Stimulated activated naive CD4-positive, alpha-beta T cell treated with Interleukin-2 at 50 U/mL for 16 hours (primary cell): ENCODE results near the gene ZNF324.
"Not testable (repeated sequence)": the region's sequence is repeated elsewhere in the genome, so short reads cannot be mapped to it uniquely, and the experiment has no call there.

ENCODE experiments used
- DNase-seq: peaks from one replicate; lab custom pipeline; 2025; lab: John Stamatoyannopoulos, UW

Gene ZNF324

GRCh38 chr19:58471736-58472135 lies 4.9 kb downstream of the ZNF324 start:
- DNase-seq, result no peak

- DNase-seq, result no peak
These were observed 6.9 kb downstream of the ZNF324 start for GRCh38 chr19:58473775-58474174.

DNA sequence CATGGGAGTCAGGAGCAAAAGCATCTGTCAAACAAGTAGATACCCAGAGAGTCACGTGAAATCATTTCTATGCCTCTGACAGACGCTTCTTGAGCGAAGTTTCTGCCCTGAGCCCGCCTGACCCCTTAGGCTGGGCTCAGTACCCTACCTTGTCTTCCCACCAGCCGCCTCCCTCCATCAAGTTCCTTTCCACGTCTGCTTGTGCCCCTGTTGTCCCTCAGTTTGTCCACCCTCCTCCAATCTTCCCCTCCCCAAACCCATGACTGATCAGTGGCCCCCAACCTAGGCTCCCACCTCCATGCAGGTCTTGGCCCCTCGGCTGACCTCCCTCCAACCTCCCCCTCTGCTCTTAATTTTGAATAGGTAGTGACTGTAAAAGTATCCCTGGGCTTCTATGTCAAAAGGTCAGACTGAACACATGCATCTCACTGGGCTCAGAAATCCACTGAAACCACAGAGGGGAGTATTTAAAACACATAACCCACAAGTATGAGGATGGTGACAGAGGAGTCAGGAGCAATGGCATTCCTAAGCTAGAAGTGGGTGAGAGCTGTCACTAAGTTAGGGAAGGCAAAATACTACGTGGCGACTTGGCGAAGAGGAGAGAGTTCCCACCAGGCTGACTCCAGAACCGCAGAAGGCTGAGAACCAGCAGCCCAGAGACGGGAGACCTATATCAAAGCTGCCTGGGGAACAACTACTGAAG lies 7.6 kb downstream of the ZNF324 start:
- no peak for DNase-seq

GRCh38 chr19:58474997-58475713 lies 8.3 kb downstream of the ZNF324 start:
- no peak for DNase-seq

- peak; percentile 96 for DNase-seq
These were observed 9.0 kb downstream of the ZNF324 start, which contains the start of gene ZNF446 for GRCh38 chr19:58475714-58476497. Gene ZNF446, plus strand, starts transcription at chr19:58476352. Its CDS starts 867 bp downstream, at chr19:58477219.

DNA sequence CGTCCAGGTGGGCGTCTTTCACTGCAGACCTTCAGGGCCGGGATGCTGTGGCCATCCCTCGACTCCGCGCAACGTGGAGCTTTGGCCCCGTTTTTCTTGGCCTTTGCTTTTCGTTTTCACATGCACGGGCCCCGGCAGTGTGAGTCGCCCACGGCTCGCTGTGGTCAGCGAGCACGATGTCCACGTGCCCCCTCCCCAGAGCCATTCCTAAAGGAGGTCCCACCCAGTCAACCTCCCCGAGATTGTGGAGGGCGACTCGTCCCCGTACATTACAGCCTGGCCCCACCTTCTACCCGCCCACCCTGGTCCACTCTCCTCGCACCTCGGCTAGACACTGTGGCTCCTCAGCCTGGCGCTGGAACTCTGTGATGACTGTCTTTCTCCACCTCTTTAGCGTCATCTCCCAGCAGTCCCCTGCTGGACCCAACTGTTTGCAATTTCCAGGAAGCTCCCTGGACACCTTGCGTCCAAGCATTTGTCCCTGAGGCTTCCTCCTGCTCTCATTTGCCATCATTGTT lies 9.7 kb downstream of the ZNF324 start:
- DNase-seq, result no peak

- no peak for DNase-seq
These were observed 10.2 kb downstream of the ZNF324 start for GRCh38 chr19:58477130-58477529.

GRCh38 chr19:58477871-58478270 lies 11.0 kb downstream of the ZNF324 start:
- DNase-seq, result no peak

- DNase-seq, result no peak
These were observed 12.4 kb downstream of the ZNF324 start for GRCh38 chr19:58479303-58479702.

DNA sequence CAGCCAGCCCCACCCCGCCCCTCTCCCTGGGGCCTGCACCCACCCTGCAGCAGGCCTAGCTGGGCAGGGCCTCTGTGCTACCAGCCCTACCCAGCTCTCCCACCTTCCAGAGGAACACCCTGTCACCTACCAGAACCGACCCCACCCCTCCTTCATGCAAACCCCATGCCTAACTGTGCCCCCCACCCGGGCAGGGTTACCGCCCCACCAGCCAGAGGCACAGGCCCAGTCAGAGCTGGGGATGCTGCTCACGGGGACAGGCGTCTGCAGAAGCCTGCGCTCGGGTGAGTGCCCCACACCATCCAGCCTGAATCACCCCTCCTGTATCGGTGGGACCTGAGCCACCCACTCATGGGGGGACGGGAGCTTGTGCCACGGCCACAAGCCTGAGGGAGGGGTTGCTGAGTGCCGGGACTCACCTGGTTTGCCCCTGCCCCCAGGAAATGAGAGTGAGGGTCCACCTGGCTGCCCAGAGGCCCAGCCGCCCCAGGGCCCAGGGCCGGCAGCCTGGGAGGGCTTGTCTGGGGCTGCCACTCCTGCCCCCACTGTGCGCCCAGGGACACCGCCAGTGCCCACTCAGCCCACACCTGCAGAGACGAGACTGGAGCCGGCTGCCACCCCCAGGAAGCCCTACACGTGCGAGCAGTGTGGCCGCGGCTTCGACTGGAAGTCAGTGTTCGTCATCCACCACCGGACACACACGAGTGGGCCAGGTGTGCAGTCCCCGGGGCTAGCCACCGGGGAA lies 13.0 kb downstream of the ZNF324 start:
- DNase-seq, result no peak

DNA sequence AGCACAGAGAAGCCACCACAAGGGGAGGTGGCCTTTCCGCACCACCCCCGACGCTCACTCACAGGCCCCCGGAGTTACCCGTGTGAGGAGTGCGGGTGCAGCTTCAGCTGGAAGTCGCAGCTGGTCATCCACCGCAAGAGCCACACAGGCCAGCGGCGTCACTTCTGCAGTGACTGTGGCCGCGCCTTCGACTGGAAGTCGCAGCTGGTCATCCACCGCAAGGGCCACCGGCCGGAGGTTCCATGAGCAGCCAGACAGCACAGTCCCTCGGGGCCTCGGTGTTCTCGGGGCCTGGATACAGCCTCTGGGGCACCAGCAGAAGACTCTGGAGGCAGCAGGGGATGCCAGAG lies 13.6 kb downstream of the ZNF324 start:
- no peak for DNase-seq

DNA sequence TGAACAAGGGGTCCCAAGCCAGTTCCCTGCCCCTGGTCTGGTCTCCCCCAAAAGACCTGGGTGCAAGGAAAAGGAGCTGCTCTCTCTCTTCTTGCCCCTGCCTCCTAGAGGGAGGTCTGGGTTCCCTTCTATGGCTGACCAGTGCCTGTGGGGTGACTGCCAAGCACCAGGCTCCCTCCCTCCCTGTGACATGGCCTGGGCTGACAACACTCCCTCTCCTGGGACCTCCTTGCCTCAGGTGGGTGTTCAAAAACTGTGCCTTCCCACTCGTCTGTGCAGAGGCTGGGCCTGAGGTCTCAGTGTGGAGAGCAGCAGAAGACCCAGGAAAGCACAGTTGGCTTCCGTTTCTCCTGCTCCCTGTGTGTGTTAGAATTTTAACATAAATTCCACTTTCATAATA lies 14.0 kb downstream of the ZNF324 start:
- DNase-seq, result no peak

GRCh38 chr19:58482372-58482771 lies 15.5 kb downstream of the ZNF324 start:
- no peak for DNase-seq

DNA sequence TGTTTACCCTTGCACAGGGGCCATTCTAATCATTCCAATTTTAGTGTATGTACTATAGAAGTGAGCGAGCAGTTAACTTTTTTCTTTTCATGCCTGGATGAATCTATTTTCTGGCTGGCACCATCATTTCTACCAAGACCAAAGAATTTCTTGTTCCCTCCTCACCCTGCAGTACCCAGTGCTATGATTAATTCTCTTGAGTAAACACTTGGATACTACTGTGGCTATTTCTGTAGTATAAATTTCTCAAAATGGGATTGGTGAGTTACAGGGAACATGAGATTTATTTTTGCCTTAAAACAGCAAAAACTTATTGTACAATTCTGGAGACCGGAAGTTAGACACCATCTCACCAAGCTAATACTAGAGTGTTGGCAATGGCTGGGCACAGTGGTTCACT lies 16.9 kb downstream of the ZNF324 start:
- no peak for DNase-seq

DNA sequence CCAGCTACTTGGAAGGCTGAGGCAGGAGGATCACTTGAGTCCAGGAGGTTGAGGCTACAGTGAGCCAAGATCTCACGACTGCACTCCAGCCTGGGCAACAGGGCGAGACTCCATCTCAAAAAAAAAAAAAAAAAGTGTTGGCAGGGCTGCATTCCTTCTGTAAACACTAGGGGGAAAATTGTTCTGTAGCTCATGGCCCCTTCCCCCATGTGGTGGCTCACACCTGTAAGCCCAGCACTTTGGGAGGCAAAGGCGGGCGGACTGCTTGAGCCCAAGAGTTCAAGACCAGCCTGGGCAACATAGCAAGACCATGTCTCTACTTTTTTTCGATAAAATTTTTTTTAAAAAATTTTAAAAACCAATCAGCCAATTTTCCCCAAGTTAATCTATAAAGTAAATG lies 17.5 kb downstream of the ZNF324 start:
- DNase-seq, result not testable (repeated sequence)

DNA sequence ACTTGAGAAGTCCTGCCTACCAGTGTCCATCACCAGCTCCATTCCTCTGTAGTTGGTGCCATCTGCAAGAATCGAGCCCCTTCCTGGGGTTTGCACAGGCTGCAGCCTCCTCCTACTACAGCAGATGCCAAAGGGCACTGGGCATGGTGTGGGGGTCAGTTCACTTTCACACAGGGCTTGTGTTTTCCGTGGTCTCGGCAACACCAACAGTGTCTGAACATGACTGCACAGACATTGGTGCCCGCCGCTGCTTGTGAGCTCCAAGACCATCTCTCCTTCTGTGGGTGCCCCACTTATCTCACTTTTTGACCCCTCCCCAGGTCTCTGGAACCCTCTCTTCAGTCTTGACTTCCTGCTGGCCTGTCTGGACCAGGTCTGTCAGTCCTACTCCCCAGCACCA lies 24.5 kb downstream of the ZNF324 start:
- DNase-seq, result no peak

DNA sequence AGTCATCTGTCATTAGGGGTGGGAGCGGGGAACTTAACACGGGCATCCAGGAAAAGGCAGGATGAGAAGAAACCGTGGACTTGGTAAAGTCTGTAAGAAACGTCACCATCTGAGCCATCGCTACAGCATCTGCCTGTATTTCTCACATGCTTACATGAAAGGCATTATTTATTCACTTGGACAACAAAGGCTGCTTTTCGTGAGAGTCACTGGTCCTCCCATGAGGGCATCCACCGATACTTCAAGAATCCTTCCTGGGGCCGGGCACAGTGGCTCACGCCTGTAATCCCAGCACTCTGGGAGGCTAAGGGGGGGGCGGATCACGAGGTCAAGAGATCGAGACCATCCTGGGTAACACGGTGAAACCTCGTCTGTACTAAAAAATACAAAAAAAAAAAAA lies 25.4 kb downstream of the ZNF324 start:
- DNase-seq, result no peak

DNA sequence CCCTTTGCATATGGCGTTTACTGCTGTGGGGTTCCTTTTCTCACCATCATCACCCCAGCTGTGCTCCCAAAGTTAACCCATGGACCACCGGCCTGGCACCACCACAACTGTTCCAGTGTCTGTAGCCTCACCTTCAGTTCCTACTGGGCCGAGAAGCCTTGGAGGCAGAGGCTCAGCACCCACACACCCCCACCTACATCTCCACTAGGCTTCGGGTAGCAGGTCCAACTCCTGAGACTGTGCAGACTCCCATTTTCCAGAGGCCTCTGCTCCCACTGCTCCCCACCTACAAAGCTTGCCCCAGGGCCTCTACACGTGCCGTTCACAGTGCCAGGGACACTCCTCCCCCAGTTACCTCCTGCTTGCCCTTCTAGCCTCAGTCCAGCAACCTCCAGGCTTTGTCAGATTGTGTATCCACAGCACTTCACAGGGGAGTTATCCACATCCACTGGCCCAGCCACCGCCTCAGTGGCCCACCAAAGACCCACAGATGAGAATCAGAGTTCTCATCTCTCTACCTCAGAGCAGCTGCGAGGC lies 30.8 kb downstream of the ZNF324 start:
- no peak for DNase-seq

DNA sequence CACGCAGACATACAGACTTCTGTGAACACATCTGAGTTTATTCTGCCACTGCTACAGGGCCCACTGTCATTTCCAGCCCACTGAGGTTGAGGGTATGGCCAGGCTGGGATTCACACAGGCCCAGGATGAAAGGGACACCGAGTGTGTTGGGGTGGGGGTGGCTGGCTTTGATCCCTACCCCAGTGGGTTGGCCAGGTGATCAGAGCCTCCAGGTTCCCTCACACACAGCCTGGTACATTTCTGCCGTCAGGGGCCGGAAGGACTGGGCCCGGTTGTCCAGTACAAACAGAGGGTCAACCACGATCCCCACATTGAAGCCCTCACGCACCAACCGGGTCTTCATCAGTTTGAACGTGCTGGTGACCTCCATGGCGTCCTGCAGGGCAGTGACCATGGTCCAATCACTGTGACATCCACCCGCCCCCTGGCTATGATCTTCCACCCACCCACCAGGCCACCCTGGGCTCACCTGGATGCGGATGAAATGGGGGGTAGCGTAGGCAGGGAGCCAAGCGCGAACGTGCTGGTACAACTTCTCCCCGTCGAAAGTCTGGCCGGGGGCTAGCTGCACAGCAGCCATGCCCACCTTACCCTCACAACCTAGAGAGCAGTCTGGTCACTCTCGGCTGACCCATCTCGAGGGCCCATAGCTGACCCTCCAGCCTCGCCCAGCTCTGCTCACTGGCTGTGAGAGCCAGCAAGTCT lies 31.6 kb downstream of the ZNF324 start:
- DNase-seq, result no peak

DNA sequence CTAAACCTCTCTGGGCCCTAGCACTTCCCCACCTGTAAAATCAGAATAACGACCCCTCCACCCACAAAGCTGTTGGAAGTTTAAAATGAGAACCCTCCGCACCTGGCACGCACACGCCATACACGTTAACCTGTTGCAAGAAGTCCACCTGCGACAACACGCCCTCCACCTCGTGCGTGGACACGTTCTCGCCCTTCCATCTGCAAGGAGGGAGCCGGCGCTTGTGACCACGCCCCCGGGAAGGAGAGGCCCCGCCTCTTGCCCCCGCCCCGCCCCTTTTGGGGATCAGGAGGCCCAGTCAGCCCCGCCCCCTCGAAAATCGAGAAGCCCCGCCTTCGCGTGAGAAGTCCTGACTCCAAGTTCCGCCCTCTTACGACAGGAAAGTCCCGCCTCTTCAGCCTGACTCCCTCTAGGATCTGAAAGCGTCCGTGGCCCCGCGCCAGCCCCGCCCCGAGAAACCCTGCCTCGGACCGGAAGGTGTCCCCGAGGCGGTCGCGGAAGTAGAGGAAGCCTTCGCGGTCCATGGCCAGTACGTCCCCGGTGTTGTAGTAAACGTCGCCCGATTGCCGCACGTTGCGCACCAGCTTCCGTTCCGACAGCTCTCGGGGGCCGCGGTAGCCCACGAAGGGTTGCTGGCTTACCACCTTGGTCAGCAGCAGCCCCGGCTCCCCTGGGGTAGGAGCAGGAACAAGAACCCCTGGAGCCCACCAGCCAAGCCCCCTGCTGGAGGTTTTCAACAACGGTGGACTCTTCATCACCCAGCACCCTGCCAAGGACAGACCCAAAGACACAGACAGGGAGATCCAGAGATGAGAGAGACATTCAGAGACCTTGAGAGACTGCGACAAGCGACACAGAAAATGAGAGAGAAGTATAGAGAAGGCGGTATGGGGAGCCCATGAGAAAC lies 32.4 kb downstream of the ZNF324 start:
- DNase-seq, result peak; percentile 96
